K562 (cell line): ENCODE data around the gene KCNH2. TPM values are rescaled to one million over a fixed set of nuclear protein-coding genes. Genes with fewer than 3 reads are reported as not detected.

Experiments used
- DLX4 ChIP-seq: fragments of 250-450 bp; sonication (Bioruptor Pico); IDR thresholded peaks from 2 replicates; pipeline ENCODE4 v1.6.1; 2021; ENCODE audit warnings: mild to moderate bottlenecking
- E2F4 ChIP-seq: sonication (generic); formaldehyde crosslinking; IDR thresholded peaks from 2 replicates; pipeline ENCODE4 v1.8.0; 2022; ENCODE audit warnings: mild to moderate bottlenecking, low read depth, missing genetic modification reagents
- ERF ChIP-seq: fragments of 450-650 bp; formaldehyde crosslinking; IDR thresholded peaks from 2 replicates; pipeline ENCODE4 v1.4.0; 2020; ENCODE audit warnings: mild to moderate bottlenecking, mixed read lengths
- MLX ChIP-seq, 2 experiments: fragments of 450-650 bp in 1 of 2; sonication (generic) in 1 of 2; formaldehyde crosslinking; conservative IDR thresholded peaks; 2 replicates each; pipeline versions ENCODE4 v1.4.0 to v1.8.1; 2020 to 2022; ENCODE audit warnings: mild to moderate bottlenecking in 1 of 2, missing genetic modification reagents in 1 of 2
- NCOR1 ChIP-seq: fragments of 450-650 bp; IDR thresholded peaks from 2 replicates; pipeline ENCODE4 v1.6.1; 2016; ENCODE audit warnings: mild to moderate bottlenecking, moderate library complexity
- SPI1 ChIP-seq: IDR thresholded peaks from 2 replicates; pipeline ENCODE4 v1.6.1; 2011; ENCODE audit warnings: low read depth, low read length, control low read depth, borderline replicate concordance
- SREBF2 ChIP-seq: sonication (generic); formaldehyde crosslinking; IDR thresholded peaks from 2 replicates; pipeline ENCODE4 v1.4.0; 2020; ENCODE audit warnings: mild to moderate bottlenecking, missing genetic modification reagents
- ZNF24 ChIP-seq: fragments of 450-650 bp; IDR thresholded peaks from 2 replicates; pipeline ENCODE4 v1.6.1; 2016
- polyA plus RNA-seq, 8 experiments: library from polyadenylated mRNA; depleted of rRNA in 4 of 8; stranded (reverse) in 5 of 8; unstranded in 3 of 8; fragments of >200 nt; fragmentation: Nextera tagmentation in 2 of 8; fragmentation: Illumina TruSeq in 1 of 8; extraction: Ambion mirVana in 2 of 8; extraction: Trizol in 1 of 8; gene quantifications; 2 replicates each; pipeline versions ENCODE4 v1.2.1 to v1.2.3, GENCODE V29; 2011 to 2014; ENCODE audit warnings: inconsistent platforms in 1 of 8, missing spikeins in 1 of 8
- total RNA-seq, 7 experiments: library from RNA; depleted of rRNA in 6 of 7; stranded (reverse); fragments of >200 nt in 6 of 7; fragmentation: Illumina TruSeq in 2 of 7; extraction: Trizol in 2 of 7; gene quantifications; 2 replicates each; pipeline versions ENCODE4 v1.2.1 to v1.2.3, GENCODE V29; 2011 to 2021; ENCODE audit warnings: low replicate concordance in 1 of 7
- TF ChIP-seq, protein P1 (sequence below): IDR thresholded peaks from 2 replicates; pipeline ENCODE4 v1.6.1; 2016; ENCODE audit warnings: missing genetic modification characterization, missing compliant biosample characterization

Gene KCNH2
- total and polyA plus RNA-seq, 9 of the 15 experiments (the other 6 are each of a cell fraction or from before 2014, with no cell fraction given): 18.1 to 368 (median 218) TPM

DNA sequence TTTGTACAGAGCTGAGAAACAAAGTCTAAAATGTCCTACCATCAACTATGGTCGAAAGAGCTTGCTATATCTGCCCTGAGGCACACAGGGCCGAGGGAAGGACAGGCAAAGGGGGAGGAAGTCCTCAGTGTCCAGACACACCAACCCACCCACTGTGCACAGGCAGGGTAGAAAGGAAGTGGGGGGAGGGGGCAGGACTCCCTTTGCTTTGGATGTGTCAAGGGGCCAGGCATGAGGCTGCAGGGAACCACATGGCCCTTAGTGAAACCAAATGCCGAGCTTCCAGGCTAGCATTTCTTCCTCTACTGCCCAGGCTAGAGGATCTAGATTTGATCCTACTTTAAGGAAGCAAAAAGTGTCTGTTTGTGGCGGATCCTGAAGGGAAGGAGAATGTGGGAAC, 28.6 kb downstream of the KCNH2 start (continued):
- TF ChIP-seq DLX4 (CRISPR knock-in tag) (no peak), ERF (CRISPR knock-in tag) (no peak), SREBF2 (CRISPR knock-in tag) (no peak), MLX (CRISPR knock-in tag; conservative IDR thresholded peaks at IDR 0.05) (0 out of 4 replicates have a peak, but pooled peaks of 1 of the 2 experiments have one; percentile 33), NCOR1 (no peak), ZNF24 (0 out of 2 replicates have a peak, but pooled peaks have one; percentile 48), E2F4 (CRISPR knock-in tag) (no peak), SPI1 (peak; percentile 68)
- TF ChIP-seq, protein P1, sequence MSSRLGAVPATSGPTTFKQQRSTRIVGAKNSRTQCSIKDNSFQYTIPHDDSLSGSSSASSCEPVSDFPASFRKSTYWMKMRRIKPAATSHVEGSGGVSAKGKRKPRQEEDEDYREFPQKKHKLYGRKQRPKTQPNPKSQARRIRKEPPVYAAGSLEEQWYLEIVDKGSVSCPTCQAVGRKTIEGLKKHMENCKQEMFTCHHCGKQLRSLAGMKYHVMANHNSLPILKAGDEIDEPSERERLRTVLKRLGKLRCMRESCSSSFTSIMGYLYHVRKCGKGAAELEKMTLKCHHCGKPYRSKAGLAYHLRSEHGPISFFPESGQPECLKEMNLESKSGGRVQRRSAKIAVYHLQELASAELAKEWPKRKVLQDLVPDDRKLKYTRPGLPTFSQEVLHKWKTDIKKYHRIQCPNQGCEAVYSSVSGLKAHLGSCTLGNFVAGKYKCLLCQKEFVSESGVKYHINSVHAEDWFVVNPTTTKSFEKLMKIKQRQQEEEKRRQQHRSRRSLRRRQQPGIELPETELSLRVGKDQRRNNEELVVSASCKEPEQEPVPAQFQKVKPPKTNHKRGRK (tag): no peak
- TF ChIP-seq, all 486 proteins: peak for 20
